ENCODE data around the gene LSM4. TPM values are rescaled to one million over a fixed set of nuclear protein-coding genes. Genes with fewer than 3 reads are reported as not detected.

Gene LSM4
- total RNA-seq, 1 donor from 2014 or later, result 106 TPM

DNA sequence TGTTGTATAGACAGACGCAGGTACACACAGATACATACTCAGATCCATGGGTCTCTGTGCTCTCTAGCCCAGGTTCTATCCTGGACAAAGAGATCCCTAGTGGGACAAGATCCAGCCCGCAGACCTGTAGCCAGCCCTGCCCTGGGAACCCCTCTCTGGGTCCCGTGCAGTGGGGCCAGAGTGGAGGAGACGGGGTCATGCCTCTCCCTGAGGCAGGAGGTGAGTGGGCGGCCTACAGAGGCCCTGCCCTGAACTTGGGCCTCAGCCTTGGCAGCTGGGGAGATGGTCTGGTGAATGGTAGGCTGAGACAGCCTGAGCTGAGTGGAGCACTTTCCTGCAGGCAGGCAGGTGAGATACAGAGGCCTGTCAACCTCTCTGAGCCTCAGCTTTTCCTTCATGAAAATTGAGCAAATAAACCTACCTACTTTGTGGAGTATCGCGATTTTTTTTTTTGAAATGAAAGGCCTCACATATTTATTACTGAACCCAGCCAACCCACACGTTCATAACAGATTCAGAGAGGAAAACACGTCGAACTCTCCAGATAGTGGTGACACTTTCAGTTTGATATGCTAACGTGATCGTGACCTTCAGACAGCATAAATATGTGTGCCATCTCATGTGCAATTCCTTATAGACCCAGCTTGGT lies 38.0 kb downstream of the LSM4 start:
- ATAC-seq (no peak), DNase-seq (ENCODE audit: missing footprints) (no peak)
- intact Hi-C loops (cut with DNase I), result loop anchor here (5.0 kb wide), 1 partner anchor 132 kb away; the partner anchor contains the start of gene SSBP4

DNA sequence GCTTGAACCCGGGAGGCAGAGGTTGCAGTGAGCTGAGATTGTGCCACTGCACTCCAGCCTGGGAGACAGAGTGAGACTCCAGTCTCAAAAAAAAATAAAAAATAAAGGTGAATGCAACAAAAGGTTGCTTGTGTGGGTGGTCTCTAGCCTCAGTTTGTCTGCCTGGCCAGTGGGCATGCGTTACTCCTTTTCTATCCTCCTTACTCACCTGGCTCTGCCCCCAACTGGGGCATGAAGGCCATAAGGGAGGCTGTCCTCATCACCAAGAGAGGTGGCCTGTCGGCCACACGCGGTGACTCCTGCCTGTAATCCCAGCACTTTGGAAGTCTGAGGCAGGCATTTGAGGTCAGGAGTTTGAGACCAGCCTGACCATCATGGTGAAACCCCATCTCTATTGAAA lies 39.5 kb downstream of the LSM4 start:
- DNase-seq (ENCODE audit: missing footprints) (peak; percentile 60), ATAC-seq (no peak)
- intact Hi-C loops (cut with DNase I), result loop anchor here (5.0 kb wide), 1 partner anchor 134 kb away; the partner anchor contains the start of gene SSBP4

DNA sequence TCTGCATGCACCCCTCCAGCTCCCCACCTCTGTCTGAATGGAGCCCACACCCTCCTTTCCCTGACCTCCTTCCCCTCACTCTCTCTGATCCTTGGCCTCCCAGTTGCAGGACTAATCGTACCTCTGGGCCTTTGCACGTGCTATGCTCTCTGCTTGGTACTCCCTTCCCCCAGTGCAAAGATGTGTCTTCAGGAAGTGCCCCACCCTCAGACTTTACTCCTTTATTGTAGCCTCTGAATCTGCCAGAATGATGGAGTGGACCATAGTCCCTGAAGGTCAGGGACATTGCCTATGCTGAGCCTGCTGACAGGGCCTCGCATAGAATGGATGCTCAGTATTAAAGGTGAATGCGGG lies 40.1 kb downstream of the LSM4 start:
- ATAC-seq (no peak), DNase-seq (ENCODE audit: missing footprints) (no peak)
- intact Hi-C loops (cut with DNase I), result loop anchor here (1.0 to 5.0 kb wide), 2 partner anchors 10 to 135 kb away; partner anchors contain the start of gene SSBP4

DNA sequence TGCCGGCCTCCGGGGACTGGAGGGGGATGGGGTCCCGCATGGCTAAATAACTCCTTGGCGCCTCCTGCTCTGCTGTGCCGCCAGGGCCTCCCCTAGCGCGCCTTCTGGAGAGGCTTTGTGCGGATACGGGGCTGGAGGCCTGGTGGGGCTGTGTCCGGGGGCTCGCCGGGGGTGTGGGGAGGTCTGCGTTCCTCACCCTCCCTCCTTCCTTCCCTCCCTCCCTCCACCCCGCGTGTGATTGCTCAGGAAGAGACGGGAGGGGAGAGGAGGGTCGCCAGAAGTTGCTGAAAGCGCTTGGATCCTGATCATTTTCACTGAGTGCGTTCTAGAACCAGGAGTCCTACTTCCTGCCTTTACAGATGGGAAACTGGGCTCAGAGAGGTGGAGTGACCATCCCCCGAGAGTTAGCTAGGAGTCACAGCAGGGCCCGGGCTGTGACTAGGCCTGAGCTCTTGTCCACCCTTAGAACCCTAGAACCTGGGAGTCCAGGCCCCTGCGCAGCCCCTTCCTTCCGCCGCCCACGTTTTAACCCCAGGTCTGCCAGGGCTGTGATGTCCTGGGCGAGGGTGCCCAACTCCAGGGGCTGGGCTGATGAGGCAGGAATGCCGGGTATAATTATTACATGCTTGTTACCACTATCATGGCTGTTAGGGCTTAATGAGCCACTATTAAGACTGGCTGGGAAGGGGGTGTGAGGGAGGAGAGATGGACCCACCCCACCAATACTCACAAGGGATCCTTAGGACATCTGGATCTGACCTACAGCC lies 40.7 kb downstream of the LSM4 start:
- intact Hi-C loops (cut with DNase I), result loop anchor here (1.0 to 5.0 kb wide), 2 partner anchors 10 to 135 kb away; partner anchors contain the start of gene SSBP4
- DNase-seq (ENCODE audit: missing footprints) (peak; percentile 81), ATAC-seq (peak; percentile 13)

DNA sequence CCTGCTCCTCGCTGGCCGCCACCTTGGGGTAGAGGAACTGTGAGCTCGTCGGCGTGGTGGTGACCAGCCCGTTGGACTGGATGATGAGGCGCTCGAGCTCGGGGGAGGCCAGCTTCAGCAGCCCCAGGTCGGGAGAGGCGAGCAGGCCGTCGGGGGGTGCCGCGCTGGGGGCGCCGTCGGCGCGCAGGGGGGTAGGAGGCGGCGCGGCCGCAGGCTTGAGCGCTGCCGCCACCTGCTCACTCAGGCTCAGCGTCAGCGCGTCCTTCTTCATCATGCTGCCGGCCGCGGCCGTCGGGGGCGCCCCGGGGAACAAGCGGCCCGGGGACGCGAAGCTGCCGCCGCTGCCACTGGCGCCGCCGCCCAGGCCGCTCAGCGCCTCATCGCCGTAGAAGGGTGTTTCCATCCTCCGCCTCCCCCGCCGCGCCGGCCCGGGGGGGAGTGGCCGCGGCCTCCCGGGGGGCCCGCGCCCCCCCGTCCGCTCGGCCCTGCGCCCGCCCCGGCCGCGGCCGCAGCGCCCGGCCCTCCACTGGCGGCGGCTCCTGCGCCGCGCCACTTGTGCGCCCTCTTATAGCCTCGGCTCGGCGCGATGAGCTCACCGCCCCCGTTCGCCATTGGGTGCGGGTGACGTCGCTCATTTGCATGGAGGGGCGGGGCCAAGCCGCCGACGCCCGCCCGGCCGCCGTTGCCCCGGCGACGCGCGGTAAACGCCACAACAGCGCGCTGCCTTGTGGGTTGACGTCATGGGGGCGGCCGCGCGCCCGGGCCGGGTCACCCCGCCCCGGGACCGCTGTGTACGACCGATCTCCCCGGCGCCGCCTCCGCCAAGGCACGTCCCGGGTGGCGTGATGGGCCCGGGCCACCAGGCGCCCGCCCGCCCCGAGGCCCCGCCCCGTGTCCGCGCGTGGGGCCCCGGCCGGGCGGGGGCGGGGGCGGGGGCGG lies 41.5 kb downstream of the LSM4 start, which contains the start of gene JUND:
Gene JUND, minus strand, starts transcription at position 541 of the 939 bp plus-strand sequence. Its CDS starts 138 bp downstream, at position 403.
- ATAC-seq, result peak; percentile 83
- intact Hi-C loops (cut with DNase I), result loop anchor here (1.0 to 5.0 kb wide), 3 partner anchors 11 to 136 kb away; partner anchors contain the start of genes LSM4 and SSBP4
- peak; percentile 100 for DNase-seq (ENCODE audit: missing footprints)

DNA sequence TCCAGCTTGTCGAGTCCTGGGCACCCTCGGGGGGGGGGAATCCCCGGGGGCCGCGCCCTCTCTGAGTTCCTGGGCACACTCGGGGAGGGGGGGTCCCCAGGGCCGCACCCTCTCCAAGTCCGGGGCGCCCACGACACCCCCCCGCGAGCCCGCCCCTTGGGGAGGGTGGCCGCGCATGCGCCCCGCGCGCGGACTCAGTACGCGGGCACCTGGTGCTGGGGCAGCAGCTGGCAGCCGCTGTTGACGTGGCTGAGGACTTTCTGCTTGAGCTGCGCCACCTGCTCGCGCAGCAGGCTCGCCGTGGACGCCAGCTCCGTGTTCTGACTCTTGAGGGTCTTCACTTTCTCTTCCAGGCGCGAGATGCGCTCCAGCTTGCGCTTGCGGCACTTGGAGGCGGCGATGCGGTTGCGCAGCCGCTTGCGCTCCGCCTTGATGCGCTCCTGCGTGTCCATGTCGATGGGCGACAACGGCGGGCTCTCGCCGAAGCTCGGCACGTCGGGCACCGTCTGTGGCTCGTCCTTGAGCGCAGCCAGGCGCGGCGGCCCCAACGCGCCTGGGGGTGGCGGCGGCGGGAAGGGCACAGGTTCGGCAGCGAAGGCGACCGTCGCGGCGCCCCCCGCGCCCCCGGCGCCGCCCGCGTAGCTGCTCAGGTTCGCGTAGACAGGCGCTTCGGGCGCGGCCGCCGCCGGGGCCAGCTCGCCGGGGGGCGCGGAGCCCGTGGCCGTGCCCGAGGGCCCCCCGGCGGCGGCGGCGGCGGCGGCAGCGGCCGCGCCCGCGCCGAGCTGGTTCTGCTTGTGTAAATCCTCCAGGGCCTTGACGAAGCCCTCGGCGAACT lies 42.4 kb downstream of the LSM4 start:
- ATAC-seq (peak; percentile 38), DNase-seq (ENCODE audit: missing footprints) (peak; percentile 93)
- intact Hi-C loops (cut with DNase I), result loop anchor here (1.0 to 5.0 kb wide), 2 partner anchors 43 to 137 kb away; partner anchors contain the start of genes LSM4 and SSBP4

DNA sequence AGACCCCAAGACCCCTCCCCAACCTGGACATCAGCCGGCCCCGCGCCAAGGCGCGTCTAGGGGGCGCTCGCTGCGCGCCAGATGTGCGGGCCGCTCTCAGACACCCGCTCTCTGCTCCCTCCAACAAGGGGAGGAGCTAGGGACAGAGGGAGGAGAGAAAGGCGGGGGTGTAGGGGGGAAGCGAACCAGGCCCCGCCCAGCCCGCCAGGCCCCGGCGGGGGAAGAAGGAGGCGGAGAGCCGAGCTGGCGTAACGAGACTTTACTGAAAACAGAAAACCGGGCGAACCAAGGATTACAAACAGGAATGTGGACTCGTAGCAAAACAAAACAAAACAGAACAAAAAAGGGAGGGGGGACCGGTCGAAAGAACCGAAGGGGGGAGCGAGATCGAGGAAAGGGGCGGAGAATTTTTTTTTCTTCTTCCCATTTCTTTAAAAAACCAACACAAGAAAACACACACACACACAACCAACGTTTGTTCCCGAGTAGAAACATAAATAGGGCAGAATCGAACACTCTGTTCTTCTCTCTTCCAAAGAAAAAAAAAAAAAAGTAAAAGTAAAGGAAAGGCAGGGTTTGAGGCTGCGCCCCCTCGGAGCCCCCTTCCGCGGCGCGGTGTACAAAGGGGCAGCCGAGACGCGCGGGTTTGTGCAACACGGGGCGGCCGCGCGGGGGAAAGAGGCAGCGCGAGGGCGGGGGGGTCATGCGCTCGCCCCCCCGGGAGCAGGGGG lies 43.2 kb downstream of the LSM4 start:
- intact Hi-C loops (cut with DNase I), result loop anchor here (1.0 to 5.0 kb wide), 4 partner anchors 25 to 138 kb away; partner anchors contain the start of genes RAB3A and SSBP4
- ATAC-seq, result peak; percentile 77

DNA sequence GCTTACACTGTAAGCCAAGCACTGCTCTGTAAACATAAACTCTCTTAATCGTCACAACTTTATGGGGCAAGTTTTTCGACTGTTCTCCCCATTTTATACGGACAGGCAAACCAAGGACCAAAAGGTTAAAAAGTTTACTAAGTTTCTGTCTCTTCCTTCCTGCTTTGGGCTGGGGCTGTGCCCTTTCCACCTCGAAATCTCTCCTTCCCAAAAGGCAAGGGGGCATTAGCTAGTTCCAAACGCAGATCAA lies 43.7 kb downstream of the LSM4 start:
- no peak for DNase-seq (ENCODE audit: missing footprints)
- intact Hi-C loops (cut with DNase I), result loop anchor here (1.0 to 2.0 kb wide), 3 partner anchors 25 to 74 kb away; partner anchors contain the start of gene RAB3A
- ATAC-seq, result no peak

More for the DNA sequence above, 43.2 kb downstream of the LSM4 start:
- peak; percentile 95 for DNase-seq (ENCODE audit: missing footprints)

DNA sequence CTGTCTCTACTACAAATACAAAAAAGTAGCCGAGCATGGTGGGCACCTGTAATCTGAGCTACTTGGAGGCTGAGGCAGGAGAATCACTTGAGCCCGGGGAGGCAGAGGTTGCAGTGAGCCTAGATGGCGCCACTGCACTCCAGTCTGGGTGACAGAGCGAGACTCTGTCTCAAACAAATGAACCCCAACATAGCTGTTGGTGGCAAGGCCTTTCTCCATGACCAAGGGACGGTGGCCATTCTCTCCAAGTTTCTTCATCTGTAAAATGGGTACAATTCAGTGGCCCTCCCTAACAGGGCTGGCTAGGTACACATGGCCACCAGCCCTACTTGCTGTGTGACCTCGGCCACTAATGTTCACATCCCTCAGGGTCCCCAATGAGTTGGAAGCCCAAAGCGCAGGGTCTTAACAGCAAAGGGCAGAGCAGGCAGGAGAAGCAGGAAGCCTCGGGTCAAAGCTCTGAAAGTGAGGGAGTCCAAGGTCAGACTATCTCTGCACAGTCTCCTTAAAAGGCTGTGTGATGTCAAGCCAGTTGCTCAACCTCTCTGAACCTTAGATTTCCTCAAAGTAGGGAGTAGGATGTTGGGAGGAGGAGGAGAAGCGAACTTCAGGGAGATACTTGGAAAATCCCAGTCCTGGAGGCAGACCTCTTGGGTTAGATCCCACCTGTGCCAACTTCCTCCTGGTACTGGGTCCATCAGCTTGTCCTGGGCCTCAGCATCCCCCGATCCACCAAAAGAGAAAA lies 44.2 kb downstream of the LSM4 start:
- DNase-seq (ENCODE audit: missing footprints), result no peak
- intact Hi-C loops (cut with DNase I), result loop anchor here (1.0 to 2.0 kb wide), 3 partner anchors 26 to 74 kb away; partner anchors contain the start of gene RAB3A
- no peak for ATAC-seq

DNA sequence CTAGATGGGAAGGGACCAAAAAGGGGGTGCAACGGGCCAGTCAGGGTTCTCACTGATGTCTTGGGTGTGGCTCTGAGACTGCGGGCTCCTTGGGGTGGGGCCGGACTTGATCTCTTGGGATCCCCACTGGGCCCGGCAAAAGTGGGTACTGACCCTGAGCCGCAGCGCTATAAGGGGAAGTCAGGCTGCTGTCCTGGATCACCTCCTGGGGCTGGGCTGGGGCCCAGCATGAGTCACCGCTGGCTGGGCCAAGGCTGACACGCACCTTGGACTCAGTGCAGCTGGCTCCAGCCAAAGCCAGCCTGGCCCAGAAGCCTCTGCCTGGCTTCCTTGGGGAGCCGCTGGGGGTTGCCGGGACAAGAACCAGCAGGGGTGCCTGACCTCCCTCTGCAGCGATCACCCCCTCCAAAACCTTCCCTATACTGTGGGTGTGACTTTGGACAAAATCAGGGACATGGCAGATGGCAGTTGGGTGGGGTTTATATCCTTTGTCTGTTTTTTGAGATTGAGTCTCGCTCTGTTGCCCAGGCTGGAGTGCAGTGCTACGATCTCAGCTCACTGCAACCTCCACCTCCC lies 48.0 kb downstream of the LSM4 start:
- intact Hi-C loops (cut with DNase I), result loop anchor here (1.0 to 5.0 kb wide), 2 partner anchors 53 to 122 kb away; partner anchors contain the start of gene LRRC25
- peak; percentile 92 for DNase-seq (ENCODE audit: missing footprints)
- ATAC-seq, result peak; percentile 85

DNA sequence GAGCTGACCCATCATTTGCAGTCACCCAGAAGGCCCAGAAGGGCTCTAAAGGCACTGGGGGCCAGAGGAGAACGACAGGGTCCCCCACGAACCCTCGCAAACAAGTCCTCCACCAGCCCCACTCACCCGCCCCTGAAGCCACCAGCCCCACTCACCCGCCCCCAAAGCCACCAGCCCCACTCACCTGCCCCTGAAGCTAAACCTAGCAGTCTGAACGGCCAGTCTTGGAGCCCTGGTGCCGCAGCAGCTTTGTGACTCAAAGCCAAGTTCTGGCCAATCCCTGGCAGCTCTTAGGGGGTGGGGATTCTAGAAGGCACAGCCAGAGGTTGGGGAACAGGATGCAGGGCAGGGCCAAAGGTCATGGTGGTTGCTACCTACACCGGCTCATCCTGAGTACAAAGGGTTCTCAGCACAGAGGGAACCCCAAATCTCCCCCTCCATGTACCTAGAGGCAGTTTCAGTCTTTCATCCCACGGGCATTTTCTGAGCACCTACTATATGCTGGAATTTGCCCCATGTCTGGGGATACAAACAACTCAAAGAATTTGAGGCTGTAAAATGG lies 48.6 kb downstream of the LSM4 start, which contains the start of gene IQCN:
Gene IQCN, minus strand, starts transcription at position 234 of the 562 bp plus-strand sequence. CDS start 4,974 bp downstream, outside the sequence.
- ATAC-seq (no peak), DNase-seq (ENCODE audit: missing footprints) (no peak)
- intact Hi-C loops (cut with DNase I), result loop anchor here (5.0 kb wide), 1 partner anchor 123 kb away; the partner anchor contains the start of gene LRRC25

DNA sequence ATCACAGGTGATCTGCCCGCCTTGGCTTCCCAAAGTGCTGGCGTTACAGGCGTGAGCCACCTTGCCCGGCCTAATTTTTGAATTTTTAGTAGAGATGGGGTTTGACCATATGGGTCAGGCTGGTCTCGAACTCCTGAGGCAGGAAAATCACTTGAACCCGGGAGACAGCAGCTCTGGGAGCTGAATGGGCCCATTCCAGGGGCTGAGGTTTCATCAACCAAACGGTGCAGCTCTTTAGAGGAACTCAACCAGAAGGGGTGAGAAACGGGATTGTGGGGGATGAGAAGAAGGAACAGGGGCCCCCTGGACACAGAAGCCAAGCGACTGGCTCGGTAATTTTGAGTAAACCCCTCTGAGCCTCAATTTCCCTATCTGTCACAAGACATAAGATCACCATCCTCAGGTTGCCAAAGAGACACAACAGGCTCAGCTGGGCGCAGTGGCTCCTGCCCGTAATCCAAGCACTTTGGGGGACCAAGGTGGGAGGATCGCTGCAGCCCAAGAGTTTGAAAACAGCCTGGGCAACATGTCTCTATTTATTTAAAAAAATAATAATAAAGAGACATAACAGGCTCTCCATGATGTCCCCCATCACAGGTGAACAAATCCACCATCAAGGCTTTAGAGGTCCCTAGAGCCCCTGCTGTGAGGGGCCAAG lies 49.2 kb downstream of the LSM4 start:
- intact Hi-C loops (cut with DNase I), result loop anchor here (5.0 kb wide), 1 partner anchor 124 kb away; the partner anchor contains the start of gene LRRC25
- DNase-seq (ENCODE audit: missing footprints) (no peak), ATAC-seq (no peak)

DNA sequence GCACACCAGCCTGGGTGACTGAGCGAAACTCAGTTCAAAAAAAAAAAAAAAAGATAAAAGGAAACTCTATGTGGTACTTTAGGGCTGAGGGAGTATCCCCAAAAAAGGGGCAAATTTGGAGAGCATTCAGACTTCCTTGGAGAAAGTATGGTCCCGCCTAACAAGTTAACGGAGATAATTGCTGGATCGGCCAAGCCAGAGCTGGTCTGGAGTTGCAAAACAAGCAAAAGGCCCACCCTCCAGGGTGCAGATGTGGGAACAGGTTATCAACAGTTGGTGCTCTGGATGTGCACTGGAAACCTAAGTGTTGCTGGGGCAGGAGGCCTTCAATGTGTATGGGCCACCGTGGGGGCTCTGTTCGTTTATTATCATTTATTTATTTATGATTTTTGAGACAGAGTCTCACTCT lies 51.4 kb downstream of the LSM4 start:
- ATAC-seq, result no peak
- DNase-seq (ENCODE audit: missing footprints), result no peak
- intact Hi-C loops (cut with DNase I), result loop anchor here (5.0 kb wide), 1 partner anchor 126 kb away; the partner anchor contains the start of gene LRRC25

DNA sequence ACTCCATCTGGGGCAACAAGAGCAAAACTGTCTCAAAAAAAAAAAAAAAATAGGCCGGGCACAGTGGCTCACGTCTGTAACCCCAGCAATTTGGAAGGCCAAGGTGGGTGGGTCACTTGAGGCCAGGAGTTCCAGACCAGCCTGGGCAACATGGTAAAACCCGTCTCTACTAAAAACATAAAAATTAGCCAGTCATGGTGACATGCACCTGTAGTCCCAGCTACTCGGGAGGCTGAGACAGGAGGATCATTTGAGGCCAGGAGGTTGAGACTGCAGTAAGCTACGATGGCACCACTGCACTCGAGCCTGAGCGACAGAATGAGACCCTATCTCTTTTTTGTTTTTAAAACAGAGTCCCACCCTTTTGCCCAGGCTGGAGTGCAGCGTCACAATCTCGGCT lies 52.5 kb downstream of the LSM4 start:
- intact Hi-C loops (cut with DNase I), result loop anchor here (5.0 kb wide), 1 partner anchor 127 kb away; the partner anchor contains the start of gene LRRC25
- no peak for ATAC-seq

More for the DNA sequence above, 52.5 kb downstream of the LSM4 start:
- peak; percentile 9 for DNase-seq (ENCODE audit: missing footprints)

Measured in Right ventricle myocardium inferior (tissue), 1 donor.